Esophagus muscularis mucosa (tissue), 4 donors: Measurements from ENCODE around the gene PDIA5.

Source experiments
- EP300 ChIP-seq: sonication (generic); formaldehyde crosslinking; IDR thresholded peaks from one replicate; pipeline ENCODE4 v1.6.1; 2017; ENCODE audit warnings: antibody characterized with exemption
- POLR2A ChIP-seq: fragments of 450-650 bp; IDR thresholded peaks from one replicate; pipeline ENCODE4 v1.6.1; 2017; ENCODE audit warnings: antibody characterized with exemption, moderate library complexity, mild to moderate bottlenecking, low read depth
- POLR2AphosphoS5 ChIP-seq, 2 donors: sonication (generic); formaldehyde crosslinking; IDR thresholded peaks; one replicate each; pipeline ENCODE4 v1.6.1; 2017; ENCODE audit warnings: antibody characterized with exemption in 2 of 2
- TF ChIP-seq, protein P1 (sequence below), 3 experiments: fragments of 200-600 bp in 2 of 3; fragments of 450-650 bp in 1 of 3; sonication (generic) in 2 of 3; IDR thresholded peaks; one replicate each; pipeline ENCODE4 v1.5.1; 2017 to 2019; ENCODE audit warnings: antibody characterized with exemption in 3 of 3, mild to moderate bottlenecking in 2 of 3, moderate library complexity in 1 of 3

DNA sequence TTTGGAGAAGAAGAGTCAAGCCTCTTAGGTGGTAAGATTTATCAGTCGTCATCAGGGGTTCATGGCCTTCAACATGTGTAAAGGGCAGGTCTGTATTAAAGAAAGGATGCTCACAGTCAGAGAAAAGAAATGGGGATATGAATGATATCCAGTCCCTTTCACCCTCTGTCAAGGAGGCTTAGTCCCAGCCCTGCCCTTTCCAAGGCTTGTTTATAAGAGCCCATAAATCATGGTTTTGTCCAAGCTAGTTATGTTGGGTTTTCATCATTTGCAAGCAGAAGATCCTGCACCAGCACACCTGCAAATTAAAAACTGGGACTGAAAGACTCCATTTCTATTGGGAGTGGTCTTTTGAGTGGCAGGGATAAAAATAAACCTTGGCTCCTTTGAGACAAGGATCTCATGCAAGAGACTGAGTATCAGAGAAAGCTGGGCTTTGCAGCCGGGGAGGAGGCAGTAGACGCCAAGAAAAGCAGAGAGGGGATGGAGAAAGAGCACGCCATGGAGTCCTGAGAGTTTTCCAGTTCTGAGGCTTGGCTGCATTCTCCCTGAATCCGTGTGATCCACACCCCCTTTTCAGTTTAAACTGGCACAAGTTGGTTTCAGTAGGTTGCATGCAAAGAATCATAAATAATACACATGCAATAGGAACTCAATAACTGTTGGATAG is 12.6 kb upstream of the PDIA5 start:
- TF ChIP-seq, protein P1, sequence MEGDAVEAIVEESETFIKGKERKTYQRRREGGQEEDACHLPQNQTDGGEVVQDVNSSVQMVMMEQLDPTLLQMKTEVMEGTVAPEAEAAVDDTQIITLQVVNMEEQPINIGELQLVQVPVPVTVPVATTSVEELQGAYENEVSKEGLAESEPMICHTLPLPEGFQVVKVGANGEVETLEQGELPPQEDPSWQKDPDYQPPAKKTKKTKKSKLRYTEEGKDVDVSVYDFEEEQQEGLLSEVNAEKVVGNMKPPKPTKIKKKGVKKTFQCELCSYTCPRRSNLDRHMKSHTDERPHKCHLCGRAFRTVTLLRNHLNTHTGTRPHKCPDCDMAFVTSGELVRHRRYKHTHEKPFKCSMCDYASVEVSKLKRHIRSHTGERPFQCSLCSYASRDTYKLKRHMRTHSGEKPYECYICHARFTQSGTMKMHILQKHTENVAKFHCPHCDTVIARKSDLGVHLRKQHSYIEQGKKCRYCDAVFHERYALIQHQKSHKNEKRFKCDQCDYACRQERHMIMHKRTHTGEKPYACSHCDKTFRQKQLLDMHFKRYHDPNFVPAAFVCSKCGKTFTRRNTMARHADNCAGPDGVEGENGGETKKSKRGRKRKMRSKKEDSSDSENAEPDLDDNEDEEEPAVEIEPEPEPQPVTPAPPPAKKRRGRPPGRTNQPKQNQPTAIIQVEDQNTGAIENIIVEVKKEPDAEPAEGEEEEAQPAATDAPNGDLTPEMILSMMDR (IDR thresholded peaks at IDR 0.05): no peak
- no peak for TF ChIP-seq POLR2AphosphoS5 (IDR thresholded peaks at IDR 0.05)
- no peak for TF ChIP-seq POLR2A
- TF ChIP-seq EP300: no peak
